Measurements from ENCODE around the gene MYO15A. TPM values are rescaled to one million over a fixed set of nuclear protein-coding genes. Genes with fewer than 3 reads are reported as not detected.

The MYO15A gene
- total RNA-seq, 1 donor from 2014 or later = 2.0 TPM

GRCh38 chr17:18177722-18178121, 69.2 kb downstream of the MYO15A start:
- no peak overlapping the region for H3K4me3 ChIP-seq
- no peaks in the 10 kb centered on the region for H3K9me3 ChIP-seq
- no peaks in the 10 kb centered on the region for H3K27me3 ChIP-seq
- DNase-seq (ENCODE audit: low spot score in 2 of 2) = no peak
- intact Hi-C loops (cut with DNase I) = no loop called here
- TF ChIP-seq, protein P1, sequence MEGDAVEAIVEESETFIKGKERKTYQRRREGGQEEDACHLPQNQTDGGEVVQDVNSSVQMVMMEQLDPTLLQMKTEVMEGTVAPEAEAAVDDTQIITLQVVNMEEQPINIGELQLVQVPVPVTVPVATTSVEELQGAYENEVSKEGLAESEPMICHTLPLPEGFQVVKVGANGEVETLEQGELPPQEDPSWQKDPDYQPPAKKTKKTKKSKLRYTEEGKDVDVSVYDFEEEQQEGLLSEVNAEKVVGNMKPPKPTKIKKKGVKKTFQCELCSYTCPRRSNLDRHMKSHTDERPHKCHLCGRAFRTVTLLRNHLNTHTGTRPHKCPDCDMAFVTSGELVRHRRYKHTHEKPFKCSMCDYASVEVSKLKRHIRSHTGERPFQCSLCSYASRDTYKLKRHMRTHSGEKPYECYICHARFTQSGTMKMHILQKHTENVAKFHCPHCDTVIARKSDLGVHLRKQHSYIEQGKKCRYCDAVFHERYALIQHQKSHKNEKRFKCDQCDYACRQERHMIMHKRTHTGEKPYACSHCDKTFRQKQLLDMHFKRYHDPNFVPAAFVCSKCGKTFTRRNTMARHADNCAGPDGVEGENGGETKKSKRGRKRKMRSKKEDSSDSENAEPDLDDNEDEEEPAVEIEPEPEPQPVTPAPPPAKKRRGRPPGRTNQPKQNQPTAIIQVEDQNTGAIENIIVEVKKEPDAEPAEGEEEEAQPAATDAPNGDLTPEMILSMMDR (IDR thresholded peaks at IDR 0.05) = no peak
- H3K36me3 ChIP-seq = no peaks in the 10 kb centered on the region
- H3K4me1 ChIP-seq = peaks cover 7% of the 10 kb centered on the region in 2 donors
- no peak overlapping the region for H3K27ac ChIP-seq

GRCh38 chr17:18179196-18179595, 70.6 kb downstream of the MYO15A start:
- no peaks in the 10 kb centered on the region for H3K9me3 ChIP-seq
- intact Hi-C loops (cut with DNase I) = no loop called here
- H3K27me3 ChIP-seq = no peaks in the 10 kb centered on the region
- DNase-seq (ENCODE audit: low spot score in 2 of 2) = no peak
- H3K4me3 ChIP-seq = no peak overlapping the region
- no peaks in the 10 kb centered on the region for H3K36me3 ChIP-seq
- TF ChIP-seq, protein P1 (IDR thresholded peaks at IDR 0.05) = no peak
- peaks cover 7% of the 10 kb centered on the region in 2 donors for H3K4me1 ChIP-seq
- no peak overlapping the region for H3K27ac ChIP-seq

- H3K4me1 ChIP-seq = peaks cover 7% of the 10 kb centered on the region in 2 donors
- intact Hi-C loops (cut with DNase I) = loop anchor here (5.0 to 10.0 kb wide), 4 partner anchors 93 to 485 kb away; partner anchors contain the start of genes DRC3, DRG2, SHMT1 and TOM1L2
- no peaks in the 10 kb centered on the region for H3K36me3 ChIP-seq
- H3K27ac ChIP-seq = no peak overlapping the region
- H3K4me3 ChIP-seq = no peak overlapping the region
- TF ChIP-seq, protein P1 (IDR thresholded peaks at IDR 0.05) = no peak
- DNase-seq (ENCODE audit: low spot score in 2 of 2) = no peak
- H3K27me3 ChIP-seq = no peaks in the 10 kb centered on the region
- H3K9me3 ChIP-seq = no peaks in the 10 kb centered on the region
These were observed 71.2 kb downstream of the MYO15A start for GRCh38 chr17:18179804-18180203.

- DNase-seq (ENCODE audit: low spot score in 2 of 2) = no peak
- peak overlapping the region; percentile 97 to 99 for H3K27ac ChIP-seq
- TF ChIP-seq, protein P1 (IDR thresholded peaks at IDR 0.05) = no peak
- no peaks in the 10 kb centered on the region for H3K36me3 ChIP-seq
- H3K4me1 ChIP-seq = peaks cover 10 to 11% of the 10 kb centered on the region in 2 donors
- no peak overlapping the region for H3K4me3 ChIP-seq
- no peaks in the 10 kb centered on the region for H3K9me3 ChIP-seq
- no peaks in the 10 kb centered on the region for H3K27me3 ChIP-seq
- intact Hi-C loops (cut with DNase I) = loop anchor here (5.0 to 10.0 kb wide), 4 partner anchors 94 to 487 kb away; partner anchors contain the start of genes DRC3, DRG2, SHMT1 and TOM1L2
These were observed 72.8 kb downstream of the MYO15A start for GRCh38 chr17:18181358-18181757.

GRCh38 chr17:18182110-18182977, 73.8 kb downstream of the MYO15A start:
- Histone ChIP-seq H3K4me3 (peak overlapping the region; percentile 86 to 96), H3K27ac (peak overlapping the region; percentile 97 to 99), H3K9me3 (no peaks in the 10 kb centered on the region), H3K4me1 (peaks cover 15 to 18% of the 10 kb centered on the region in 2 donors), H3K36me3 (no peaks in the 10 kb centered on the region), H3K27me3 (no peaks in the 10 kb centered on the region)
- DNase-seq (ENCODE audit: low spot score in 2 of 2) = peak in 1 of 2 donors; percentile 70
- intact Hi-C loops (cut with DNase I) = loop anchor here (2.0 to 10.0 kb wide), 5 partner anchors 42 to 488 kb away; partner anchors contain the start of genes DRC3, DRG2, SHMT1 and TOM1L2
- TF ChIP-seq, protein P1 (IDR thresholded peaks at IDR 0.05) = no peak
